Panc1 (cell line): Measurements from ENCODE around the gene SPATA16. TPM values are rescaled to one million over a fixed set of nuclear protein-coding genes. Genes with fewer than 3 reads are reported as not detected.

Experiments
- ATAC-seq: fragments of 200-7000 bp; cut with Tn5 transposase; 2 replicates; pipeline ENCODE4 v1.9.1; 2020; ENCODE audit warnings: mild to moderate bottlenecking, moderate library complexity
- BruUV-seq: library from RNA; stranded (reverse); fragments of 400-500 nt; replicated peaks from 2 replicates; lab custom pipeline; 2021; lab: Mats Ljungman, UMichigan
- CTCF ChIA-PET: fragments of 300-600 bp; sonication (Branson Sonifier 250); formaldehyde crosslinking; loops from one replicate; lab custom pipeline; 2022; ENCODE audit warnings: antibody characterized with exemption; lab: Charles Lee
- POLR2A ChIA-PET: fragments of 300-600 bp; sonication (Branson Sonifier 250); formaldehyde crosslinking; loops from one replicate; lab custom pipeline; 2022; ENCODE audit warnings: antibody characterized with exemption; lab: Charles Lee
- DNase-seq: peaks from one replicate; pipeline ENCODE4 v3.0.0-alpha.2; 2010; ENCODE audit warnings: low read depth, low spot score
- H3K27ac ChIP-seq: 2 replicates; pipeline ENCODE4 v1.5.1; 2011; ENCODE audit warnings: mild to moderate bottlenecking, low read length, inconsistent platforms
- H3K27me3 ChIP-seq: fragments of 200-500 bp; sonication (Bioruptor generic); 2 replicates; pipeline ENCODE4 v1.6.0; 2014; ENCODE audit warnings: low read length, inconsistent platforms; ENCODE audit not compliant: control insufficient read depth, insufficient read depth
- H3K36me3 ChIP-seq: fragments of 200-500 bp; sonication (Bioruptor generic); 2 replicates; pipeline ENCODE4 v1.5.1; 2014; ENCODE audit warnings: inconsistent platforms, mild to moderate bottlenecking, low read length, moderate library complexity; ENCODE audit not compliant: control insufficient read depth, insufficient read depth
- H3K4me1 ChIP-seq: 2 replicates; pipeline ENCODE4 v1.5.1; 2011; ENCODE audit warnings: inconsistent platforms, mild to moderate bottlenecking, low read length, moderate library complexity; ENCODE audit not compliant: control insufficient read depth, insufficient read depth
- H3K4me3 ChIP-seq, 2 experiments: 2 replicates each; pipeline ENCODE4 v1.5.1; 2011 to 2012; ENCODE audit warnings: low read depth in 2 of 2, low read length in 2 of 2, mild to moderate bottlenecking in 2 of 2, inconsistent platforms in 1 of 2, moderate library complexity in 1 of 2
- H3K9me3 ChIP-seq: fragments of 200-500 bp; sonication (Bioruptor generic); 2 replicates; pipeline ENCODE4 v1.5.1; 2014; ENCODE audit warnings: low read depth, mild to moderate bottlenecking, inconsistent platforms, low read length, moderate library complexity; ENCODE audit not compliant: control insufficient read depth, insufficient read depth
- CTCF ChIP-seq: fragments of 450-650 bp; IDR thresholded peaks from 2 replicates; pipeline ENCODE4 v1.5.1; 2017; ENCODE audit warnings: mild to moderate bottlenecking
- POLR2AphosphoS5 ChIP-seq: IDR thresholded peaks from 2 replicates; pipeline ENCODE4 v1.6.1; 2012; ENCODE audit warnings: mild to moderate bottlenecking, low read depth, low read length, moderate library complexity
- REST ChIP-seq, 2 experiments: IDR thresholded peaks; 2 replicates each; pipeline ENCODE4 v1.6.1; 2011 to 2012; ENCODE audit warnings: low read depth in 2 of 2, control low read depth in 1 of 2, low read length in 1 of 2, mild to moderate bottlenecking in 1 of 2, moderate library complexity in 1 of 2; ENCODE audit not compliant: insufficient read depth in 1 of 2
- SIN3A ChIP-seq: IDR thresholded peaks from 2 replicates; pipeline ENCODE4 v1.6.1; 2012; ENCODE audit warnings: low read depth, mild to moderate bottlenecking, low read length, moderate library complexity, borderline replicate concordance; ENCODE audit not compliant: insufficient read depth
- TCF7L2 ChIP-seq: IDR thresholded peaks from 2 replicates; pipeline ENCODE4 v1.6.1; 2011; ENCODE audit warnings: mild to moderate bottlenecking, low read depth, low read length, inconsistent platforms
- in situ Hi-C: cut with HindIII; loops from 2 replicates; pipeline ENCODE4 v1.10.0; 2016; ENCODE audit warnings: low sequenced_read_pairs, low pct_unique_long_range_greater_than_20kb
- intact Hi-C: fragments of 100-400 bp; cut with micrococcal nuclease; formaldehyde crosslinking; loops from one replicate; pipeline ENCODE4 v1.10.0; 2022; ENCODE audit not compliant: unreplicated experiment
- total RNA-seq: library from RNA; stranded (reverse); gene quantifications from one replicate; pipeline ENCODE4 v1.2.1, GENCODE V29; 2021; ENCODE audit not compliant: unreplicated experiment

SPATA16 gene
- total RNA-seq, 1 experiment from 2014 or later, result not detected

- Histone ChIP-seq H3K27me3 (peaks cover 12% of the 10 kb centered on the region), H3K4me3 (no peak overlapping the region), H3K9me3 (no peaks in the 10 kb centered on the region), H3K27ac (no peak overlapping the region), H3K4me1 (no peaks in the 10 kb centered on the region), H3K36me3 (no peaks in the 10 kb centered on the region)
- intact Hi-C loops (no loop called here), in situ Hi-C loops (no loop called here)
- ChIA-PET POLR2A (no interaction called here), CTCF (no interaction called here)
- DNase-seq (no peak), ATAC-seq (no peak)
- no TSS peak for BruUV-seq
- TF ChIP-seq REST (IDR thresholded peaks at IDR 0.05; ENCODE audit: insufficient read depth in 1 of 2, low read depth in 2 of 2, low read length in 1 of 2), result no peak
- TF ChIP-seq SIN3A, result no peak
Measured at GRCh38 chr3:172853005-172853404, 288.0 kb downstream of the SPATA16 start.

- peaks cover 12% of the 10 kb centered on the region for H3K27me3 ChIP-seq
- BruUV-seq, result no TSS peak
- CTCF ChIA-PET, result no interaction called here
- no peak overlapping the region for H3K27ac ChIP-seq
- no peak for DNase-seq
- no peak for ATAC-seq
- H3K9me3 ChIP-seq, result no peaks in the 10 kb centered on the region
- H3K4me3 ChIP-seq, result no peak overlapping the region
- POLR2A ChIA-PET, result interaction anchor here (0.7 kb wide), 1 partner anchor 53 kb away, joined by 5 read pairs; no protein-coding TSS in a partner anchor
- no peaks in the 10 kb centered on the region for H3K36me3 ChIP-seq
- no peaks in the 10 kb centered on the region for H3K4me1 ChIP-seq
- in situ Hi-C loops, result no loop called here
- intact Hi-C loops, result no loop called here
- TF ChIP-seq SIN3A, result no peak
- TF ChIP-seq TCF7L2, result no peak
- TF ChIP-seq POLR2AphosphoS5, result no peak
- TF ChIP-seq CTCF, result no peak
- TF ChIP-seq REST (IDR thresholded peaks at IDR 0.05; ENCODE audit: insufficient read depth in 1 of 2, low read depth in 2 of 2, low read length in 1 of 2), result no peak
Measured at GRCh38 chr3:172848910-172849309, 292.1 kb downstream of the SPATA16 start.
